H9 (cell line): ENCODE data around the gene STK11IP. TPM values are rescaled to one million over a fixed set of nuclear protein-coding genes. Genes with fewer than 3 reads are reported as not detected.

Experiments used
- DNase-seq: peaks from one replicate; pipeline ENCODE4 v3.0.0-alpha.2; 2017
- H2AFZ ChIP-seq: one replicate; pipeline ENCODE4 v1.6.1; 2013; ENCODE audit warnings: mild to moderate bottlenecking, low read length, control low read depth, moderate library complexity
- H2AK5ac ChIP-seq: 2 replicates; pipeline ENCODE4 v1.6.1; 2013; ENCODE audit warnings: low read length, control low read depth, mixed read lengths; ENCODE audit not compliant: insufficient read length
- H2BK120ac ChIP-seq: one replicate; pipeline ENCODE4 v1.6.1; 2013; ENCODE audit warnings: low read depth, mild to moderate bottlenecking, low read length, control low read depth, inconsistent platforms; ENCODE audit not compliant: poor library complexity, severe bottlenecking
- H2BK12ac ChIP-seq: 2 replicates; pipeline ENCODE4 v1.6.1; 2013; ENCODE audit warnings: low read length, control low read depth, mixed read lengths, low read depth; ENCODE audit not compliant: insufficient read length
- H2BK15ac ChIP-seq: 2 replicates; pipeline ENCODE4 v1.6.1; 2013; ENCODE audit warnings: low read depth, low read length, control low read depth
- H2BK20ac ChIP-seq: one replicate; pipeline ENCODE4 v1.6.1; 2013; ENCODE audit warnings: low read depth, mild to moderate bottlenecking, low read length, control low read depth, inconsistent platforms; ENCODE audit not compliant: poor library complexity, severe bottlenecking
- H2BK5ac ChIP-seq: 2 replicates; pipeline ENCODE4 v1.6.1; 2013; ENCODE audit warnings: low read length, control low read depth, mixed read lengths; ENCODE audit not compliant: insufficient read length
- H3K14ac ChIP-seq: 2 replicates; pipeline ENCODE4 v1.6.1; 2013; ENCODE audit warnings: low read length, control low read depth; ENCODE audit not compliant: insufficient read depth
- H3K18ac ChIP-seq: 2 replicates; pipeline ENCODE4 v1.6.1; 2013; ENCODE audit warnings: low read depth, mild to moderate bottlenecking, mixed read lengths, low read length, control low read depth; ENCODE audit not compliant: insufficient read length
- H3K23ac ChIP-seq: 2 replicates; pipeline ENCODE4 v1.6.1; 2013; ENCODE audit warnings: low read length, control low read depth, mixed read lengths, low read depth; ENCODE audit not compliant: insufficient read length
- H3K23me2 ChIP-seq: 2 replicates; pipeline ENCODE4 v1.6.1; 2013; ENCODE audit warnings: low read depth, mild to moderate bottlenecking, mixed read lengths, low read length, control low read depth; ENCODE audit not compliant: insufficient read length, poor library complexity, severe bottlenecking
- H3K27ac ChIP-seq: 2 replicates; pipeline ENCODE4 v1.5.1; 2013; ENCODE audit warnings: low read length, control low read depth, mixed read lengths, low read depth; ENCODE audit not compliant: insufficient read length
- H3K27me3 ChIP-seq: 2 replicates; pipeline ENCODE4 v1.6.1; 2013; ENCODE audit warnings: low read length, control low read depth, inconsistent platforms; ENCODE audit not compliant: insufficient read depth
- H3K4ac ChIP-seq: 2 replicates; pipeline ENCODE4 v1.6.1; 2013; ENCODE audit warnings: low read depth, mild to moderate bottlenecking, control low read depth, inconsistent platforms, low read length, moderate library complexity
- H3K4me1 ChIP-seq: 2 replicates; pipeline ENCODE4 v1.6.1; 2013; ENCODE audit warnings: low read length, control low read depth, inconsistent platforms; ENCODE audit not compliant: insufficient read depth
- H3K4me2 ChIP-seq: 2 replicates; pipeline ENCODE4 v1.6.1; 2013; ENCODE audit warnings: low read length, control low read depth, mixed read lengths; ENCODE audit not compliant: insufficient read length, insufficient read depth
- H3K56ac ChIP-seq: 2 replicates; pipeline ENCODE4 v1.6.1; 2013; ENCODE audit warnings: low read depth, mild to moderate bottlenecking, mixed read lengths, low read length, control low read depth; ENCODE audit not compliant: insufficient read length
- H3K79me1 ChIP-seq: 2 replicates; pipeline ENCODE4 v1.6.1; 2013; ENCODE audit warnings: low read depth, mild to moderate bottlenecking, moderate library complexity, low read length, control low read depth, inconsistent platforms; ENCODE audit not compliant: insufficient read depth, poor library complexity, severe bottlenecking
- H3K79me2 ChIP-seq: 2 replicates; pipeline ENCODE4 v1.6.1; 2013; ENCODE audit warnings: low read length, control low read depth, inconsistent platforms; ENCODE audit not compliant: insufficient read depth
- H3K9ac ChIP-seq: 2 replicates; pipeline ENCODE4 v1.6.1; 2013; ENCODE audit warnings: low read length, control low read depth, mixed read lengths; ENCODE audit not compliant: insufficient read length; ENCODE audit errors: extremely low read depth
- H3K9me3 ChIP-seq: one replicate; pipeline ENCODE4 v1.6.1; 2013; ENCODE audit warnings: low read depth, low read length, inconsistent platforms; ENCODE audit not compliant: control insufficient read depth
- H3T11ph ChIP-seq: one replicate; pipeline ENCODE4 v1.6.1; 2013; ENCODE audit warnings: mild to moderate bottlenecking, low read length, control low read depth, inconsistent platforms
- H4K20me1 ChIP-seq: one replicate; pipeline ENCODE4 v1.6.1; 2013; ENCODE audit not compliant: control insufficient read depth, insufficient read length, insufficient read depth
- H4K5ac ChIP-seq: 2 replicates; pipeline ENCODE4 v1.6.1; 2013; ENCODE audit warnings: low read depth, mild to moderate bottlenecking, mixed read lengths, low read length, control low read depth; ENCODE audit not compliant: insufficient read length
- H4K8ac ChIP-seq: replicated peaks from 2 replicates; pipeline ENCODE4 v1.6.1; 2013; ENCODE audit warnings: low read length, control low read depth, mixed read lengths, low read depth; ENCODE audit not compliant: insufficient read length
- H4K91ac ChIP-seq: 2 replicates; pipeline ENCODE4 v1.6.1; 2013; ENCODE audit warnings: low read depth, mild to moderate bottlenecking, moderate library complexity, mixed read lengths, low read length, control low read depth; ENCODE audit not compliant: insufficient read length
- H3K27ac Mint-ChIP-seq, 3 experiments: 2 replicates in 2 of 3; 3 replicates in 1 of 3; pipeline ENCODE4 v1.8.0; 2020 to 2021; ENCODE audit warnings: mixed read lengths in 3 of 3, mild to moderate bottlenecking in 1 of 3, moderate library complexity in 1 of 3
- H3K27me3 Mint-ChIP-seq: 2 replicates; pipeline ENCODE4 v1.8.0; 2021; ENCODE audit warnings: low read depth, mild to moderate bottlenecking, moderate library complexity, mixed read lengths
- H3K36me3 Mint-ChIP-seq, 3 experiments: 2 replicates in 2 of 3; 3 replicates in 1 of 3; pipeline ENCODE4 v1.8.0; 2020 to 2021; ENCODE audit warnings: low read depth in 3 of 3, mixed read lengths in 3 of 3; ENCODE audit not compliant: insufficient read depth in 1 of 3
- H3K4me1 Mint-ChIP-seq, 2 experiments: 2 replicates each; pipeline ENCODE4 v1.8.0; 2020; ENCODE audit warnings: mixed read lengths in 2 of 2
- H3K4me3 Mint-ChIP-seq, 2 experiments: 2 replicates in 1 of 2; 3 replicates in 1 of 2; pipeline ENCODE4 v1.8.0; 2020 to 2021; ENCODE audit warnings: mild to moderate bottlenecking in 2 of 2, mixed read lengths in 2 of 2, moderate library complexity in 1 of 2
- H3K9me3 Mint-ChIP-seq, 2 experiments: 2 replicates in 1 of 2; 3 replicates in 1 of 2; pipeline ENCODE4 v1.8.0; 2020; ENCODE audit warnings: mild to moderate bottlenecking in 2 of 2, mixed read lengths in 2 of 2, moderate library complexity in 1 of 2
- CTCF ChIP-seq: fragments of 200-600 bp; sonication (generic); conservative IDR thresholded peaks from 3 replicates; pipeline ENCODE4 v1.8.0; 2021; ENCODE audit warnings: antibody characterized with exemption, mild to moderate bottlenecking
- WGBS: extraction: QIAGEN DNeasy Blood & Tissue Kit; methylation state at CpG from one replicate; pipeline ENCODE4 v1.1.7; 2013; ENCODE audit warnings: missing lambda C conversion rate, low lambda C conversion rate, mixed read lengths; ENCODE audit not compliant: insufficient read length; ENCODE audit errors: extremely low coverage; 5-methylcytosine and 5-hydroxymethylcytosine counted together
- total RNA-seq: library from RNA; stranded (reverse); gene quantifications from 2 replicates; pipeline ENCODE4 v1.2.1, GENCODE V29; 2021

STK11IP gene
- total RNA-seq, 1 experiment from 2014 or later, result 31.1 TPM

GRCh38 chr2:219637842-219638185 lies 40.2 kb downstream of the STK11IP start:
- H3K9me3 Mint-ChIP-seq, result no peaks in the 10 kb centered on the region; a peak in 1 of 5 replicates
- Histone ChIP-seq H3K27ac (no peak overlapping the region), H2BK20ac (no peak overlapping the region), H3K4me2 (no peak overlapping the region), H2AFZ (no peak overlapping the region), H2BK120ac (no peak overlapping the region), H4K20me1 (no peaks in the 10 kb centered on the region), H3K23ac (no peak overlapping the region), H2BK15ac (no peak overlapping the region), H4K5ac (no peak overlapping the region), H3T11ph (no peak overlapping the region), H3K27me3 (no peaks in the 10 kb centered on the region), H4K91ac (no peak overlapping the region), H3K18ac (no peak overlapping the region), H3K23me2 (peaks cover 3% of the 10 kb centered on the region), H3K14ac (no peak overlapping the region), H3K4ac (no peak overlapping the region), H2AK5ac (no peak overlapping the region), H3K56ac (no peak overlapping the region), H3K4me1 (peaks cover 2% of the 10 kb centered on the region; the same call in 1 of the 2 replicates), H3K79me1 (no peaks in the 10 kb centered on the region), H3K9me3 (no peaks in the 10 kb centered on the region), H3K79me2 (no peaks in the 10 kb centered on the region), H4K8ac (no peak overlapping the region), H2BK5ac (no peak overlapping the region), H3K9ac (no peak overlapping the region), H2BK12ac (no peak overlapping the region)
- H3K4me3 Mint-ChIP-seq, result no peak overlapping the region
- H3K4me1 Mint-ChIP-seq, result peaks cover 5 to 10% of the 10 kb centered on the region in 2 experiments
- no CpG with 5 or more reads among the region's 9 CpGs for WGBS
- H3K27ac Mint-ChIP-seq, result no peak overlapping the region
- H3K36me3 Mint-ChIP-seq, result peaks cover 0 to 24% (median 10%) of the 10 kb centered on the region in 3 experiments; a peak in 3 of 7 replicates
- peaks cover 3% of the 10 kb centered on the region for H3K27me3 Mint-ChIP-seq
- DNase-seq, result no peak
- TF ChIP-seq CTCF, result no peak
